Activated CD8-positive, alpha-beta memory T cell treated with anti-CD3 and anti-CD28 coated beads for 36 hours (primary cell): Measurements from ENCODE around the gene AAK1. TPM values are rescaled to one million over a fixed set of nuclear protein-coding genes. Genes with fewer than 3 reads are reported as not detected.
"Not testable (repeated sequence)": the region's sequence is repeated elsewhere in the genome, so short reads cannot be mapped to it uniquely, and the experiment has no call there.

Experiments
- CTCF ChIA-PET: fragments of 350-600 bp; sonication (Branson Sonifier 250); formaldehyde crosslinking; loops from one replicate; lab custom pipeline; 2021; ENCODE audit warnings: antibody characterized with exemption; lab: Charles Lee
- POLR2A ChIA-PET: fragments of 350-600 bp; sonication (Branson Sonifier 250); formaldehyde crosslinking; loops from one replicate; lab custom pipeline; 2021; ENCODE audit warnings: antibody characterized with exemption; lab: Charles Lee
- total RNA-seq, 2 experiments: library from RNA; stranded (reverse); gene quantifications; one replicate each; pipeline ENCODE4 v1.2.3, GENCODE V29; 2021

The AAK1 gene
- total RNA-seq, 2 experiments from 2014 or later, result 76.9 to 77.4 TPM

DNA sequence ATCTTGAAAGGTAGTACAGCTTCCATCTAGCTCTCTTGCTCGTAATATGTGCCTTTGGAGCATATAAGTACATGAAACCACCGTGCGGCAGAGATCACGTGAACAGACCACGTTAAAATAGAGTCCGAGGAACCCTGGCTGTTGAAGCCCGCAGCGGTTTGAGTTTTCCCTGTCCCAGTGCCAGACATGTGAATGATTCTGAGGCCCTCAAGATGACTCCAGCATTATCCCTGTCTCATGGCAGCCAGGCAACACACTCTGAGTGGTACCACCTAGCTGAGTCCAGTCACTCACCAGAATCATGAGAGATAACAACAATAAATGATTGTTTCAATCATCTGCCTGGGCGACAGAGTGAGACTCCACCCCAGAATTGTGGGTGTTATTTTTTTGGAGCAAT, 21.6 kb upstream of the AAK1 start:
- ChIA-PET CTCF (no interaction called here), POLR2A (no interaction called here)

GRCh38 chr2:69663860-69664259, 20.3 kb upstream of the AAK1 start:
- CTCF ChIA-PET, result no interaction called here
- POLR2A ChIA-PET, result no interaction called here

DNA sequence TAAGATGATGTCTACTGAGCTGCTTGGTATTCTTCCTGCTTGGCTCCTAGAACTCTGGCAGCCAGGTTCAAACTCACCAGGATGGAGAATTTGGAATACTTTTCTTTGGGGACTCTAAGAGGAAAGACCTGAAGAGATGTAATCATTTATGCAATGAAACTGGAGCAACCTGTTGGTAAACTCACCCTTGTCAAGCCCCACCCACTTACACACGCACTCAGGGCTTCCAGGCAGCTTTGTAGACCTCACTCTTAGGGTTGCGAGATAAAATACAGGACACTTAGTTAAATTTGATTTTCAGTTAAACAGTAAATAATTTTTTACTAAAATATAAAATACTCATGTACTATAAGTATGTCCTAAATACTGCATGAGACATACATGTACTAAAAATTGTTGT, 19.0 kb upstream of the AAK1 start:
- CTCF ChIA-PET, result interaction anchor here (0.6 to 0.7 kb wide), 2 partner anchors 32 to 62 kb away, joined by 4 to 6 read pairs; no protein-coding TSS in a partner anchor
- POLR2A ChIA-PET, result not testable (repeated sequence)

- ChIA-PET POLR2A (no interaction called here), CTCF (interaction anchor here (0.7 kb wide), 1 partner anchor 107 kb away, joined by 4 read pairs; no protein-coding TSS in a partner anchor)
Observed at GRCh38 chr2:69660637-69661036, 17.1 kb upstream of the AAK1 start.

DNA sequence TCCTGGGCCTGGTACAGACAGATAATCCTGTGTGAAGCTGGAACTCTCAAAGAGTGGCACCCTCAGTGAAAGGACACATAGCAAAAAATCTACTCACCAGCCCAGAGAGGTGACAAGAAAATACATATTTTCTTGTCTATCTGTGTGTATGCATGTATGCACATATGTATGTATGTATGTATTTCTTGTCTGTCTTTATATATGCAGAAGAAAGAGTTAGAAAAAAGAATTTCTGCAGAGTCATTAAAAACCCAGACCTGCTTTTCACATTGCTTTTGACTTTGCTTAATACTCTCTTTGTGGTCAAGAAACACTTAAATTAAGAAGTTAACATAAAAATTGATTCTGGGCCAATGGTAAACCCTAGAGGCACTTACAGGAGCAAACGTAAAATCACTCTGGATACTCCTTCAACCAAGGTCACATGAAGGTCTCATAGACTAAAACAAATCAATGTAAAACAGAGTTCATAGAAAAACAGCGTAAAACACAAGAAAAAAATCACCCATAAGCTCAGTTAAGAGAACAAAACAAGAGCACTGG, 16.5 kb upstream of the AAK1 start:
- ChIA-PET CTCF (no interaction called here), POLR2A (no interaction called here)

DNA sequence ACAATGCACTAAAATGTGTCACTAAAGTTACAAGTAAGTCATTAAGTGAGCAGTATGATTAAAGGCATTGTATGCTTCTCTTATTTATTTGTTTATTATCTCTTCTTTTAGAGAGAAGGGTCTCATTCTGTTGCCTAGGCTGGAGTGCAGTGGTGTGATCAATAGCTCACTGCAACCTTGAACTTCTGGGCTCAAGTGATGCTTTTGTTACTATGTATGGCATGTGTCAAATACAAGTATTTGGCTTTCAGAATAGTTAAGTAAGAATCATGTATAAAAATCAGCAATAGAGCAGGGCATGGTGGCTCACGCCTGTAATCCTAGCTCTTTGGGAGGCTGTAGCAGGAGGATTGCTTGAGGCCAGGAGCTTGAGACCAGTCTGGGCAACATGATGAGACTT, 15.8 kb upstream of the AAK1 start:
- CTCF ChIA-PET, result no interaction called here
- POLR2A ChIA-PET, result no interaction called here

GRCh38 chr2:69652206-69652605, 8.7 kb upstream of the AAK1 start:
- CTCF ChIA-PET, result interaction anchor here (1.0 to 1.2 kb wide), 2 partner anchors 31 to 76 kb away, joined by 3 to 4 read pairs; no protein-coding TSS in a partner anchor
- POLR2A ChIA-PET, result no interaction called here

DNA sequence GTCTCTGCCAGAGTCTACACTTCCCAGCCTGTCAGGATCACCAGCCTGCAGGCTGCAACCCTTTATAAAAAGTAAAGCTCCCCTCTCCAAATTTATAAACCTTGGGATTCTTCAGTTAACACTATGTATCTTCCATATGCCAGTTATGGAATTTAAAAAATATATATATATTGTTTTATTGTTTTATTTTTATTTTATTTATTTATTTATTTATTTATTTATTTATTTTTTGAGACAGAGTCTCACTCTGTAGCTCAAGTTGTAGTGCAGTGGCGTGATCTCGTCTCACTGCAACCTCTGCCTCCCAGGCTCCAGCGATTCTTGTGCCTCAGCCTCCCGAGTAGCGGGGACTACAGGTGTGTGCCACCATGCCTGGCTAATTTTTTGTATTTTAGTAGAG, 3.7 kb upstream of the AAK1 start:
- ChIA-PET POLR2A (interaction anchor here (0.6 to 1.6 kb wide), 2 partner anchors 18 to 47 kb away, joined by 3 to 4 read pairs; no protein-coding TSS in a partner anchor), CTCF (interaction anchor here (0.6 to 1.5 kb wide), 3 partner anchors 36 to 131 kb away, joined by 3 to 6 read pairs (median 4); no protein-coding TSS in a partner anchor)

GRCh38 chr2:69646714-69647113, 3.2 kb upstream of the AAK1 start:
- POLR2A ChIA-PET, result interaction anchor here (0.6 to 1.6 kb wide), 2 partner anchors 18 to 46 kb away, joined by 3 to 4 read pairs; no protein-coding TSS in a partner anchor
- CTCF ChIA-PET, result interaction anchor here (0.6 to 2.2 kb wide), 4 partner anchors 37 to 132 kb away, joined by 3 to 9 read pairs (median 5); no protein-coding TSS in a partner anchor

GRCh38 chr2:69645921-69646320, 2.4 kb upstream of the AAK1 start:
- ChIA-PET POLR2A (interaction anchor here (0.7 to 1.6 kb wide), 2 partner anchors 17 to 35 kb away, joined by 3 to 4 read pairs; no protein-coding TSS in a partner anchor), CTCF (interaction anchor here (1.3 to 2.2 kb wide), 4 partner anchors 47 to 80 kb away, joined by 3 to 9 read pairs (median 4); no protein-coding TSS in a partner anchor)

- CTCF ChIA-PET, result interaction anchor here (0.6 to 2.2 kb wide), 9 partner anchors 16 to 297 kb away, joined by 3 to 9 read pairs (median 3); no protein-coding TSS in a partner anchor
- POLR2A ChIA-PET, result interaction anchor here (0.9 to 1.4 kb wide), 4 partner anchors 25 to 269 kb away, joined by 3 read pairs; partner anchors contain the start of genes MXD1 and NFU1
Observed at GRCh38 chr2:69645031-69645431, 1.5 kb upstream of the AAK1 start.

DNA sequence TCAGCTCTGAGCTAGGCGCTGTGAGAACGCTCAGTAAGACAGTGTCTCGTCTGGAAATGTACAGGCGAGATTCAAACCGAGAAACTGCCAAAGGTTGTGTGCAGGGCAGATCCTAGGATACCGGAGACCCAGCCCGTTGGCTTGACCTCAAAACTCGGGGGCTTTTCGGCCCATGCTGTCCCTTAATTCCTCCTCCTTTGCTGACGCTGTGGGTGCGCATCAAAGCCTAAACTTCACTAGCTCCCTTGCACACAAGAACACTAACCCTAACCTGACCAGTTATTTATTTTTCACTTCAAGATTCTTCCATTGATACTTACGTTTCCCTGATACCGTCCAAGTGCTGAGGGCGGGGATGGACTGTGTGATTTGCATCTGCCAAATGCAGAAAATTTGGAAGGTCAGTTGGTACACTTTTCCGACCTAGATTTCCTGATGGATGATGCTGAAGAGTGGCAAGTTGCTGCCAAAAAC, 1.0 kb upstream of the AAK1 start:
- ChIA-PET CTCF (interaction anchor here (0.9 to 2.2 kb wide), 9 partner anchors 16 to 172 kb away, joined by 3 to 9 read pairs (median 3); no protein-coding TSS in a partner anchor), POLR2A (interaction anchor here (0.6 to 2.0 kb wide), 9 partner anchors 17 to 1394 kb away, joined by 3 to 12 read pairs (median 3); partner anchors contain the start of genes MXD1 and NFU1)

DNA sequence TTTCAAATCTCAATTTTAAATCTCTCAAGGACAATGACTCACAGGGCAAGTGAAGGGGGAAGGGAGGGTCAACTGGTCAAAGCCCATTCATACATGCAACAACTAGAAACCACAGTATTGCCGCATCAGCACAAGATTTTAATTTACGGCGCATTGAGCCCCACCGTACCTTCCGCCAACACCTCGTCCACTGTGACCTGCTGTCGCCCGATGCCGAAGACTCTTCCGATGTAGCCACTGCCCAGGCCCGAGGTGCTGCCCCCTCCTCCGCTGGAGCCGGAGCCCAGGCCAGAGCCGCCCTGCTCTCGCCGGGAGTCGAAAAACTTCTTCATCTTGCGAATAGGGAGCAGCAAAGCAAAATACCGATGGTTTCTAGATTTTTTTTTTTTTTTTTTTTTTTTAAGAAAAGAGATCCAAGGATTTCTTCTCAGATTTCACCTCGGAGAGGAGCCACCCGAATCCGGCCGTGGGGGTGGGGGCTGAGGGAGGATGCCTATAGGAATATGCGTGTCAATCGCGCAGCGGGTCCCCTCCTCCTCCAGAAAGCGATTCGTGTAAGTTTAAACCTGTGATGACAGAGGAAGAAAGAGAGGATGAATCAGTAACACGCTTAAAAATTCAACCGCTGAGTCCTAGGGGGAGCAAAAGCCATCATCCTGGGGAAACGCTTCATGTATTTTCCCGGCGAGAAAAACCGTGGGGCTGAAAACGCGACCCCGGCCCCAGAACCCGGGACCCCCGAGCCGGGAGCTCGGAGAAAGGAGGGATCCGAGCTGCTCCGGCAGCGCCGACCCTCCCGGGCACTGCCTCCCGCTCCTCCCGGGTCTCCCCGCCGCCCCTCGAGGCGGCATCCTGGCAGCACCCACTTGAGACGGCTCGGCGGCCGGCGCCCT, 584 bp downstream of the AAK1 start:
- POLR2A ChIA-PET, result interaction anchor here (0.6 to 2.0 kb wide), 5 partner anchors 14 to 548 kb away, joined by 3 to 13 read pairs (median 4); partner anchors contain the start of gene C2orf42
- CTCF ChIA-PET, result interaction anchor here (0.6 to 1.1 kb wide), 5 partner anchors 44 to 921 kb away, joined by 3 to 5 read pairs (median 3); partner anchors contain the start of gene NFU1

- ChIA-PET CTCF (interaction anchor here (1.0 kb wide), 1 partner anchor 75 kb away, joined by 3 read pairs; no protein-coding TSS in a partner anchor), POLR2A (interaction anchor here (1.0 to 1.4 kb wide), 3 partner anchors 13 to 68 kb away, joined by 3 to 13 read pairs (median 4); no protein-coding TSS in a partner anchor)
Observed at GRCh38 chr2:69641887-69642708, 1.4 kb downstream of the AAK1 start.

DNA sequence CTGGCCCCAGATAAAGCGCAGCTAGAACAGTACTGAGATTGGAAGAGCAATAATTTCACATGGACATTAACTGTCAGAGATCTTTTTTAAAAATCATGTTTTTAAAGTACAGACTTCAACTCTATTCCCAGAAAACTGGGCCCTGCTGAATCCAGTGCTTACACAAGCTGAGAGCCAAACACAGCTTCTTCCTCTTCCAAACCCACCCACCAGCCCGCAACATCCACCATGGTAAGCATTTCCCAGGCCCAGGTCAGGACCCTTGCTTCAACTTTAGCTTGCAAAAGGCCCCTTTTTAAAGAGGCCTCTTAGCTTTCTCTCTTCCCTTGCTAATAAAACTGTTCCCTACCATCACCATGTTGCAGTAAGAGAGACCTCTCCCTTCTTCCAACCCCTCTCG, 2.1 kb downstream of the AAK1 start:
- ChIA-PET CTCF (interaction anchor here (1.0 kb wide), 1 partner anchor 75 kb away, joined by 3 read pairs; no protein-coding TSS in a partner anchor), POLR2A (interaction anchor here (1.0 to 1.4 kb wide), 3 partner anchors 13 to 67 kb away, joined by 3 to 13 read pairs (median 4); no protein-coding TSS in a partner anchor)

DNA sequence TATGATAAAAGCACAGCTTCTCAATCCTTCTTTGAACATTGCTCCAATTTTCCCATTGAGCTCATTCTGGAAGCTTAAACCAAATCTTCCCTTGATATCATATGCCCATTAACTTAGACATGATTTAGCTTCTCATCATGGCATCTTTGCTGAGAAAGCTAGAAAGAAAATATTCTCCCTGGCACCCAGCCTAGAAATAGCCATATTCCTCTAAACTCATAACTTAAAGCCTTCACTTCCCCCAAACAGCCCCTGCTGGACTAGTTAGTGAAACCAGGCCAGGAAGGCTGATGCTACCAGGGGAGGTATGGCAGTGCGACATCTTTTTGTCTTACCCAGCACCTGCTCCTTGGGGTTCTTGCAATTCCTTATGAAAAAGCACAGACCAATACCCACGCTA, 4.3 kb downstream of the AAK1 start:
- ChIA-PET POLR2A (no interaction called here), CTCF (interaction anchor here (2.3 kb wide), 1 partner anchor 17 kb away, joined by 6 read pairs; no protein-coding TSS in a partner anchor)

DNA sequence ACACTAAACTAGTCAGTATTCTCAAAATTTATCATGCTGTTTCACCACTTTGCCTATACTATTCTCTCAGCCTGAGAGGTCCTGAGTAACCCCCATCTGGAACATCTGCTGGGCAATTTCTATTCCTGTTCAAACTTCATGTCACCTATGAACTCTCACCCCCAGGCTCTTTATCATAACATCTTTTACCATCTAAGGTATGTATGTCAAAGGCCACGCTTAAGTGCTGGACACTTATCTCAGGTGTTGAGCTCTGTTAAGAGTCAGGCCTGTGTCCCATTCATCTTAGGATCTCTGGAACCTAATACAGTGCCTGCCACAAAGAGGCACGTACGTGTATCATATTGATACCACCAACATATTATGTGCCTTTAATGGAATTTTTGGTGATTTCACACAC, 4.9 kb downstream of the AAK1 start:
- ChIA-PET CTCF (interaction anchor here (2.3 kb wide), 1 partner anchor 16 kb away, joined by 6 read pairs; no protein-coding TSS in a partner anchor), POLR2A (no interaction called here)

DNA sequence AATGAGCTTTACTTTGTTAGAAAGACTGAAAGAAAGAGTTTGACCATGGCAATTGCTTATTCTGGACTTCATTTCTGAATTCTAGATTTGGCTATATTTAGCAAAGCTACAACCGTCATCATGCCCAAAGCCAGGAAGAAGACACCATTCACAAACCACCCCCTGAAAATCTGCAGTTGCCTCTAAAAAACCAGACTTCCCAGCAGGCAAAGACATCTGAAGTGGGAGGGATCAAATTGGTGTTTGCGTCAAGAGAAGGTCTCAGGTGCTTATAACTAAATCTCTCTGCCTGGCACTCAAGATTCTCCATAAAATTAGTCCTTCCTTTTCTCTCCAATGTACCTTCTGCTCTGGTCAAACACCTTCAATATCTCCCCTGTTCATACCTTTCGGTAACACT, 5.6 kb downstream of the AAK1 start:
- CTCF ChIA-PET, result interaction anchor here (2.3 kb wide), 1 partner anchor 15 kb away, joined by 6 read pairs; no protein-coding TSS in a partner anchor
- POLR2A ChIA-PET, result no interaction called here
